GM06990 (cell line): ENCODE data around the gene PLXDC1.
"Not testable (repeated sequence)": the region's sequence is repeated elsewhere in the genome, so short reads cannot be mapped to it uniquely, and the experiment has no call there.

Experiments
- DNase-seq: peaks from one replicate; pipeline ENCODE4 v3.0.0-alpha.2; 2011; ENCODE audit not compliant: insufficient read length; ENCODE audit errors: extremely low read depth
- H3K27me3 ChIP-seq: replicated peaks from 2 replicates; pipeline ENCODE4 v1.6.0; 2011; ENCODE audit warnings: low read length; ENCODE audit not compliant: control insufficient read depth, insufficient read depth
- H3K36me3 ChIP-seq: 2 replicates; pipeline ENCODE4 v1.5.1; 2011; ENCODE audit warnings: low read length; ENCODE audit not compliant: control insufficient read depth, insufficient read depth
- H3K4me3 ChIP-seq: replicated peaks from 2 replicates; pipeline ENCODE4 v1.5.1; 2011; ENCODE audit warnings: low read depth, mild to moderate bottlenecking, control low read depth, low read length
- TF ChIP-seq, protein P1 (sequence below): IDR thresholded peaks from 2 replicates; pipeline ENCODE4 v1.5.1; 2011; ENCODE audit warnings: low read length, control low read depth, mild to moderate bottlenecking, inconsistent platforms; ENCODE audit not compliant: insufficient read depth, poor library complexity, severe bottlenecking

Gene PLXDC1

DNA sequence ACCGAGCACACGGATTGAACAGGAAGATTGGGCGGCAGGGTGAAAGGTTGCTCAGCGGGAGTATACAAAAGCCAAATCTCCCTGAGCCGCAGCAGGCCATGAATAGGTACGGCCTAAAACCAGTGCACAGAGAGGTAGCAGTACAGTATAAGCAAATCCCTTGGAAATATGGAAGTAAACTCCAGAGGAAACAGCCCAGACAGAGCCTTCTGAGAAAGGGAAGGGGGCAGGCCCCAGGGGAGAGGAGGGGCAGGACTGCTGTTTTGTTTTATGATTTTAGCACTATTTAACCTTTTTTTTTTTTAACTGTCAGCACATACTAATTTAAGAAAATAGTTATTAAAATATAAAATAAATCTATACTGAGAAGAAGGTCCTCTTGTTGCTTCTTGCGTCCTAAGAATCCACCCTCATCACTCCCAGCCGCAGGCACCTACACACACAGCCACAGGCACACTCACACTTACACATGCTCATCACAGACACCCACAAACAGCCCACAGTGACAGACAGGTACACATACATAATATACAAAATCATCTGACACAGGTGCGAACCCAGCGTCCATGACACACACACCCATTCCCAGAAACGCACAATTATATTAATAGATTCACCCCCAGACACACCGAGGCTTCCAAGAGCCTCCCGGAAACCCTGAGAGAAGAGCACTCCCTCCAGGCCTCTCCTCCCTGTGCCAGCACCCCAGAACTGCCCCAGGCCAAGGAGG, 12.8 kb downstream of the PLXDC1 start:
- Histone ChIP-seq H3K4me3 (no peak overlapping the region), H3K27me3 (no peaks in the 10 kb centered on the region), H3K36me3 (no peaks in the 10 kb centered on the region)
- TF ChIP-seq, protein P1, sequence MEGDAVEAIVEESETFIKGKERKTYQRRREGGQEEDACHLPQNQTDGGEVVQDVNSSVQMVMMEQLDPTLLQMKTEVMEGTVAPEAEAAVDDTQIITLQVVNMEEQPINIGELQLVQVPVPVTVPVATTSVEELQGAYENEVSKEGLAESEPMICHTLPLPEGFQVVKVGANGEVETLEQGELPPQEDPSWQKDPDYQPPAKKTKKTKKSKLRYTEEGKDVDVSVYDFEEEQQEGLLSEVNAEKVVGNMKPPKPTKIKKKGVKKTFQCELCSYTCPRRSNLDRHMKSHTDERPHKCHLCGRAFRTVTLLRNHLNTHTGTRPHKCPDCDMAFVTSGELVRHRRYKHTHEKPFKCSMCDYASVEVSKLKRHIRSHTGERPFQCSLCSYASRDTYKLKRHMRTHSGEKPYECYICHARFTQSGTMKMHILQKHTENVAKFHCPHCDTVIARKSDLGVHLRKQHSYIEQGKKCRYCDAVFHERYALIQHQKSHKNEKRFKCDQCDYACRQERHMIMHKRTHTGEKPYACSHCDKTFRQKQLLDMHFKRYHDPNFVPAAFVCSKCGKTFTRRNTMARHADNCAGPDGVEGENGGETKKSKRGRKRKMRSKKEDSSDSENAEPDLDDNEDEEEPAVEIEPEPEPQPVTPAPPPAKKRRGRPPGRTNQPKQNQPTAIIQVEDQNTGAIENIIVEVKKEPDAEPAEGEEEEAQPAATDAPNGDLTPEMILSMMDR = no peak
- DNase-seq = no peak

DNA sequence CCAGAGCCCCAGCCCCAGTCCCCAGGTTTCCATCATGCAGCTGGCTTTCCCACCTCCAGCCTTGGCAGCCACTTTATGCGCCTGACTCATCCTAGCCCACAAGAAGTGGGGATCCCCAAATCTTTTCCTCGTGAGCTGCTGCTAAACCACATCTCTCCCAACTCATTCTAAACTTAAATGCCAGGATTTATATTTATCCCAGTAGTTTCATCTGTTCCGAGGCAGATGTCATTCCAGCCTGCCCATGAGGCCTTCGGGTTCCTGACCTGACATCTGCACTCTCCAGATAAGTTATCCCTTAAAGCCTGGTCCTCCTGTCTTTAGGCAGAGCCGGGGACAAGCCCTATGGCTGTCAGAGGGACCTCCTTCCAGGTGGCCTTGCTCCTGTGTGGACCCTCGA, 16.6 kb downstream of the PLXDC1 start:
- H3K36me3 ChIP-seq = no peaks in the 10 kb centered on the region
- DNase-seq = no peak
- H3K27me3 ChIP-seq = no peaks in the 10 kb centered on the region
- no peak overlapping the region for H3K4me3 ChIP-seq
- TF ChIP-seq, protein P1 = no peak

DNA sequence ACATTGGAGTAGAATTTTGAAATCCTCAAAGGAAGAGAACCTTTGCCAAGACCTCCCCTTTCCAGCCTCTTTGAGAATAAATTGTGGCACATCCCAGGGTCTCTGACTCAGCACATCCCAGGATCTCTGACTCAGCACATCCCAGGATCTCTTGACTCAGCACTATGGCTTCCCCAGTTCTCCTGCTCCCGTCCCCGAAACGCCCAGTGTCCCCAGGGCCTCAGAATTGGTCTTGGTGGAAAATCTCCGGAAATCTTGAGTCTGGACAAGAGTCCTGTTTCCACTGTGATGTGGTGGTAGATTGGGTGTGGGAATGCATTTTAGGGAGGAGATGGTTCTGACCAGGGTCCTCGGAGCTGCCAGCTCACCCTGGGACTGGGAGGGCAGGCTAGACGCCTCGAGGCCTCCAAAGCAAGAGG, 19.2 kb downstream of the PLXDC1 start:
- no peak for DNase-seq
- Histone ChIP-seq H3K4me3 (no peak overlapping the region), H3K36me3 (no peaks in the 10 kb centered on the region), H3K27me3 (no peaks in the 10 kb centered on the region)
- TF ChIP-seq, protein P1 = no peak

DNA sequence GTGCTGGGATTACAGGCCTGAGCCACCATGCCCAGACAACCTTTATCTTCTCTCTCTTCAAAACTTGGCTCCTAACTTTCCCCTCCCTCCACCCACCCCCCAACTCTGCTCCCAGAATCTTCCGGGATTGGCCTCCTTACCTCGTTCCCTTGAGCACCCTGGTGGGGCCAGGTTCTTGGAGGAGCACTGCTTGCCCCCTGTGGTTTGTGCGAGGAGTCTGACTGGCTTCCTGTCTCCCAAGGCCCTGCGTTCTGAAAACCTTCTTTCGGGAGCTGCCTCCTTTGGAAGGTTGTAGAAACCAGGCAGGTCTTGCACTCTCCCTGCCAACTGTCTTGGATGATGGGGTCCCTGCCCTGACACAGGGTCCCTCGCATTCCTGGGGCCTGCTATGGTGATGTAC, 19.8 kb downstream of the PLXDC1 start:
- H3K36me3 ChIP-seq = no peaks in the 10 kb centered on the region
- H3K27me3 ChIP-seq = no peaks in the 10 kb centered on the region
- no peak for DNase-seq
- TF ChIP-seq, protein P1 = no peak
- no peak overlapping the region for H3K4me3 ChIP-seq

DNA sequence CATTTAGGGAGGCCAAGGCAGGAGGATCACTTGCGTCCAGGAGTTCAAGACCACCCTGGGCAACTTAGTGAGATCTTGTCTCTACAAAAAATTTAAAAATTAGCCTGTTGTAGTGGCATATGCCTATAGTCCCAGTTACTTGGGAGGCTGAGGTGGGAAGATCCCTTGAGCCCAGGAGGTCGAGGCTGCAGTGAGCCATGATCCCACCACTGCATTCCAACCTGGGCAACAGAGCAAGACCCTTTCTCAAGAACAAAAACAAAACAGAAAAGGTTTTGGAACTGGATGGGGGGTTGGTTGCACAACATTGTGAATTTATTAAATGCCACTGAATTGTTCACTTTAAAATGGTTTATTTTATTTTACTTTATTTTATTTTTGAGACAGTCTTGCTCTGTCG, 21.2 kb downstream of the PLXDC1 start:
- no peaks in the 10 kb centered on the region for H3K27me3 ChIP-seq
- TF ChIP-seq, protein P1 = no peak

DNA sequence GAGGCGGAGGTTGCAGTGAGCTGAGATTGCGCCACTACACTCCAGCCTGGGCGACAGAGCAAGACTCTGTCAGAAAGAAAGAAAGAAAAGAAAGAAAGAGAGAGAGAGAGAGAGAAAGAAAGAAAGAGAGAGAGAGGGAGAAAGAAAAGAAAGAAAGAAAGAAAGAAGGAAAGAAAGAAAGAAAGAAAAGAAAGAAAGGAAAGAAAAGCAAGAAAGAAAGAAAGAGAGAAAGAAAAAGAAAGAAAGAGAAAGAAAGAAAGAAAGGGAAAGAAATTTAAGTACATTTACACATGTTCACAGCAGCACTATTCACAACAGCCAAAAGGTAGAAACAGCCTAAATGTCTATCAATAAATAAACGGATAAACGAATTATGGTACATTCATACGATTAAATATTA, 21.9 kb downstream of the PLXDC1 start:
- H3K36me3 ChIP-seq, H3K4me3 ChIP-seq, DNase-seq, H3K27me3 ChIP-seq: not testable (repeated sequence)

More for the DNA sequence above, 21.2 kb downstream of the PLXDC1 start:
- DNase-seq = no peak
- H3K36me3 ChIP-seq = no peaks in the 10 kb centered on the region
- no peak overlapping the region for H3K4me3 ChIP-seq
